HL-60 (cell line): Measurements from ENCODE around the gene RAB25.
A peak's percentile ranks its signal among the peaks of the same experiment; 100 is the strongest.

Source experiments
- CTCF ChIP-seq: IDR thresholded peaks from one replicate; pipeline ENCODE4 v1.5.1; 2011; ENCODE audit warnings: low read length, control low read depth, inconsistent platforms; ENCODE audit not compliant: insufficient read depth
- GABPA ChIP-seq: IDR thresholded peaks from 2 replicates; pipeline ENCODE4 v1.6.1; 2012; ENCODE audit warnings: low read depth
- POLR2AphosphoS5 ChIP-seq: IDR thresholded peaks from 2 replicates; pipeline ENCODE4 v1.6.1; 2012; ENCODE audit warnings: low read depth
- REST ChIP-seq: IDR thresholded peaks from 2 replicates; pipeline ENCODE4 v1.6.1; 2012; ENCODE audit warnings: low read depth; ENCODE audit not compliant: insufficient replicate concordance
- SPI1 ChIP-seq: IDR thresholded peaks from 2 replicates; pipeline ENCODE4 v1.6.1; 2012; ENCODE audit warnings: low read depth, mild to moderate bottlenecking, borderline replicate concordance

- no peak for TF ChIP-seq GABPA
- no peak for TF ChIP-seq REST
- TF ChIP-seq POLR2AphosphoS5 = no peak
- TF ChIP-seq CTCF = peak; percentile 54
- TF ChIP-seq SPI1 = no peak
Measured at GRCh38 chr1:156090840-156091188, 29.9 kb downstream of the RAB25 start.
